Measurements from ENCODE around the gene UGGT1. TPM values are rescaled to one million over a fixed set of nuclear protein-coding genes. Genes with fewer than 3 reads are reported as not detected.

UGGT1 gene
- total RNA-seq, 1 donor from 2014 or later = 49.8 TPM

DNA sequence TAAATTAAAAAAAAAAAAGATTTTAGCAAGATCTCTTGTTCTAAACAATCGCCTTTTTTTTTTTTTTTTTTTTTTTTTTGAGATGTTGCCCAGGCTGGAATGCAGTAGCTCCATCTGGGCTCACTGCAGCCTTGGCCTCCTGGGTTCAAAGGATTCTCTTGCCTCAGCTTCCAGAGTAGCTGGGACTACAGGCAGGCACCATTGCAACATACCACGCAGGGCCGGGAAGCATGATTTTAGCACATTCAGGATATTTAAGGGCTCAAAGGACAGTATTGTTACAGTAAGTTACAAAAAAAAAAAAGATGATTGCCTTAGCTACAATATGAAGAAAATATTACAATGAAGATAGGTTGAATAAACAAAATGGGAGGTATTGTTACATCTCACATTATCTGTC, 33.7 kb upstream of the UGGT1 start:
- TF ChIP-seq, protein P1, sequence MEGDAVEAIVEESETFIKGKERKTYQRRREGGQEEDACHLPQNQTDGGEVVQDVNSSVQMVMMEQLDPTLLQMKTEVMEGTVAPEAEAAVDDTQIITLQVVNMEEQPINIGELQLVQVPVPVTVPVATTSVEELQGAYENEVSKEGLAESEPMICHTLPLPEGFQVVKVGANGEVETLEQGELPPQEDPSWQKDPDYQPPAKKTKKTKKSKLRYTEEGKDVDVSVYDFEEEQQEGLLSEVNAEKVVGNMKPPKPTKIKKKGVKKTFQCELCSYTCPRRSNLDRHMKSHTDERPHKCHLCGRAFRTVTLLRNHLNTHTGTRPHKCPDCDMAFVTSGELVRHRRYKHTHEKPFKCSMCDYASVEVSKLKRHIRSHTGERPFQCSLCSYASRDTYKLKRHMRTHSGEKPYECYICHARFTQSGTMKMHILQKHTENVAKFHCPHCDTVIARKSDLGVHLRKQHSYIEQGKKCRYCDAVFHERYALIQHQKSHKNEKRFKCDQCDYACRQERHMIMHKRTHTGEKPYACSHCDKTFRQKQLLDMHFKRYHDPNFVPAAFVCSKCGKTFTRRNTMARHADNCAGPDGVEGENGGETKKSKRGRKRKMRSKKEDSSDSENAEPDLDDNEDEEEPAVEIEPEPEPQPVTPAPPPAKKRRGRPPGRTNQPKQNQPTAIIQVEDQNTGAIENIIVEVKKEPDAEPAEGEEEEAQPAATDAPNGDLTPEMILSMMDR (IDR thresholded peaks at IDR 0.05; ENCODE audit: insufficient read depth, low read length, severe bottlenecking) = no peak
- no peak overlapping the region for H3K4me3 ChIP-seq (ENCODE audit: low read depth, low read length)
- DNase-seq (ENCODE audit: low read depth) (no peak), FAIRE-seq (no peak)
- no peaks in the 10 kb centered on the region for H3K36me3 ChIP-seq (ENCODE audit: control insufficient read depth, insufficient read depth, low read length)
- no peaks in the 10 kb centered on the region for H3K27me3 ChIP-seq (ENCODE audit: control insufficient read depth, insufficient read depth, low read length)

DNA sequence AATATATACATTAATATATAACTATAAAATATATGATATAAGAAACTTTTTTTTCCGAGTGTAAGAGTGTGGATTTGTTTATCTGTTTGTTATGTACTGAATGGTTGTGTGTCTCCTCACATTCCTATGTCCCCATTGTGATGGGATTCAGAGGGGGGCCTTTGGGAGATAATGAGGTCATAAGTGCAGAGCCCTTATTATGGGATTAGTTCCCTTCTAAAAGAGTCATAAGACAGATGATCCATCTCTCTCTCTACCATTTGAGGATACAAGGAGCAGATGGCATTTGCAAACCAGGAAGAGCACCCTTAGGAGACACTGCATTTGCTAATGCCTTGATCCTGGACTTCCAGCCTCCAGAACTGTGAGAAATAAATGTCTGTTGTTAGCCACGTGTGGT, 32.9 kb upstream of the UGGT1 start:
- H3K27me3 ChIP-seq (ENCODE audit: control insufficient read depth, insufficient read depth, low read length) = no peaks in the 10 kb centered on the region
- TF ChIP-seq, protein P1 (IDR thresholded peaks at IDR 0.05; ENCODE audit: insufficient read depth, low read length, severe bottlenecking) = no peak
- DNase-seq (ENCODE audit: low read depth) = no peak
- no peaks in the 10 kb centered on the region for H3K36me3 ChIP-seq (ENCODE audit: control insufficient read depth, insufficient read depth, low read length)
- no peak overlapping the region for H3K4me3 ChIP-seq (ENCODE audit: low read depth, low read length)
- FAIRE-seq = no peak

DNA sequence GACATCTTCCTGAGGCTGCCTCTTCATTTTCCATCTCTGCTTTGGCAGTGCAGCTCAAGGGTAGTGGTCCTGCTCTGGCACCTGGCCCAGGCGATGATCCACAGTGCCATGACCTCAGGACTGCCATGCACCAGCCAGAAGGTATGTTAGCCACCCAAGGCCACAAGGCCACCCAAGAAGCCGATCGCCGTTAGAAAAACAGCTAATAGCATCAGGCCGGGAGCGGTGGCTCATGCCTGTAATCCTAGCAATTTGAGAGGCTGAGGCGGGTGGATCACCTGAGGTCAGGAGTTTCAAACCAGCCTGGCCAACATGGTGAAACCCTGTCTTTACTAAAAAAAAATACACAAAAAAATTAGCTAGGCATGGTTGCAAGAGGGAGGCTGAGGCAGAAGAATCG, 28.4 kb upstream of the UGGT1 start:
- Histone ChIP-seq H3K27me3 (ENCODE audit: control insufficient read depth, insufficient read depth, low read length) (no peaks in the 10 kb centered on the region), H3K4me3 (ENCODE audit: low read depth, low read length) (no peak overlapping the region), H3K36me3 (ENCODE audit: control insufficient read depth, insufficient read depth, low read length) (no peaks in the 10 kb centered on the region)
- FAIRE-seq (no peak), DNase-seq (ENCODE audit: low read depth) (no peak)
- TF ChIP-seq, protein P1 (IDR thresholded peaks at IDR 0.05; ENCODE audit: insufficient read depth, low read length, severe bottlenecking) = no peak

DNA sequence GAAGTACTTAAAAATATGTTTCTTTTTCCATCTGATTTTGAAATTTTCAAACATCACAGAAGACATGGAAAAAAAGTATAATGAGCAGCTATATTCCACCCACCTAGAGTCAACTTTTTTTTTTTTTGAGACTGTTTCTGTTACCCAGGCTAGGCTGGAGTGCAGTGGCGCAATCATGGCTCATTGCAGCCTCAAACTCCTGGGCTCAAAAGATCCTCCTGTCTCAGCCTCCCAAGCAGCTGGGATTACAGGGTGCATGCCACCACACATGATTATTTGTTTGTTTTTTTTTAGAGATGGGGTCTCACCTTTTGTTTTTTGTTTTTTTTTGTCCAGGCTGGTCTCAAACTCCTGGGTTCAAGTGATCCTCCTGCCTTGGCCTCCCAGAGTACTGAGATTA, 26.6 kb upstream of the UGGT1 start:
- Histone ChIP-seq H3K36me3 (ENCODE audit: control insufficient read depth, insufficient read depth, low read length) (no peaks in the 10 kb centered on the region), H3K27me3 (ENCODE audit: control insufficient read depth, insufficient read depth, low read length) (no peaks in the 10 kb centered on the region), H3K4me3 (ENCODE audit: low read depth, low read length) (no peak overlapping the region)
- DNase-seq (ENCODE audit: low read depth) (no peak), FAIRE-seq (no peak)
- TF ChIP-seq, protein P1 (IDR thresholded peaks at IDR 0.05; ENCODE audit: insufficient read depth, low read length, severe bottlenecking) = no peak

DNA sequence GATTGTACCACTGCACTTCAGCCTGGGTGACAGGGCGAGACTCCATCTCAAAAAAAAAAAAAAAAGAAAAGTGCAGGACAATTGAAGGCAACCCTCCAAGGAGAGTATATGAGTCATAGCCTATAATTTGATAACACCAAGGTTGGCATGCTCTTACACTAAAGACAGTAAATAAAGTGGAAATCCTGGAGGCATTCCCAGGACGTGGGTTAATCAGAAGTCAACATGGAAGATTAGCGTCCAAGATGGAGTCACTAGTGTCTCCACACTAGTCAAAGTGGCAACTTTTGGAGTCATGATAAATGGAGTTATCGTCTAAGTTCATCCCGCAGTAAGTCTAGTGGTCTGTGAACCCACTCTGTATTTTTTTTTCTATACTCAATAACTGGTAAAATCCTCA, 21.2 kb upstream of the UGGT1 start:
- no peak for FAIRE-seq
- DNase-seq (ENCODE audit: low read depth) = peak; percentile 46
- Histone ChIP-seq H3K36me3 (ENCODE audit: control insufficient read depth, insufficient read depth, low read length) (no peaks in the 10 kb centered on the region), H3K27me3 (ENCODE audit: control insufficient read depth, insufficient read depth, low read length) (no peaks in the 10 kb centered on the region), H3K4me3 (ENCODE audit: low read depth, low read length) (no peak overlapping the region)
- TF ChIP-seq, protein P1 (IDR thresholded peaks at IDR 0.05; ENCODE audit: insufficient read depth, low read length, severe bottlenecking) = no peak

DNA sequence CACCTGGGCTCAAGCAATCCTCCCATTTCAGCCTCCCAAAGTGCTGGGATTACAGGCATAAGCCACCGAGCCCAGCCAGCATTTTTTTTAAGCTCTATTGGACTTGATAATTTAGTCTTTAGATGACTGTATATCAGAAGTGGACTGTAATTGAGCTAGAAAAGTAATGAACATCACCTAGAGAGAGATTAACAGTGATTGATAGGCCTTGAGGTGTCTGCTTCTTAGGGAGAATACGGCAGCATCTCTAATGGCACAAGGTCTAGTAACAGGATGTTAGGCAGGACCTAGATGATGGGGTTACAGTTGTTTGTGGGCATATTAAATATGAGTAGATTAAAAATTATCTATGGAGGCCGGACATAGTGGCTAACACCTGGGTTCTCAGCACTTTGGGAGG, 17.7 kb upstream of the UGGT1 start:
- Histone ChIP-seq H3K4me3 (ENCODE audit: low read depth, low read length) (no peak overlapping the region), H3K36me3 (ENCODE audit: control insufficient read depth, insufficient read depth, low read length) (no peaks in the 10 kb centered on the region), H3K27me3 (ENCODE audit: control insufficient read depth, insufficient read depth, low read length) (no peaks in the 10 kb centered on the region)
- TF ChIP-seq, protein P1 (IDR thresholded peaks at IDR 0.05; ENCODE audit: insufficient read depth, low read length, severe bottlenecking) = no peak
- FAIRE-seq = no peak
- no peak for DNase-seq (ENCODE audit: low read depth)
